ENCODE measurements around the gene KPRP. TPM values are rescaled to one million over a fixed set of nuclear protein-coding genes. Genes with fewer than 3 reads are reported as not detected.

The KPRP gene
- total and polyA plus RNA-seq, 2 experiments from 2014 or later, result not detected

- TF ChIP-seq ZNF462 (CRISPR knock-in tag; IDR thresholded peaks at IDR 0.05), result no peak
- TF ChIP-seq ZNF331 (CRISPR knock-in tag; IDR thresholded peaks at IDR 0.05; ENCODE audit: low read depth), result no peak
- no peak for TF ChIP-seq REST (IDR thresholded peaks at IDR 0.05; ENCODE audit: unreplicated experiment)
- no peak for TF ChIP-seq NANOG (IDR thresholded peaks at IDR 0.05; ENCODE audit: borderline replicate concordance)
Measured at GRCh38 chr1:152747831-152748230, 10.0 kb upstream of the KPRP start (continued).

GRCh38 chr1:152752225-152752624, 5.6 kb upstream of the KPRP start:
- Histone ChIP-seq H3K4me1 (ENCODE audit: insufficient read depth) (no peaks in the 10 kb centered on the region; the same call in 1 of the 2 replicates), H2AFZ (no peak overlapping the region), H3K27ac (ENCODE audit: low read depth) (no peak overlapping the region), H3F3A (replicated peaks; ENCODE audit: low read depth) (no peaks in the 10 kb centered on the region), H4K20me1 (replicated peaks; ENCODE audit: insufficient read depth) (no peaks in the 10 kb centered on the region; the same call in 1 of the 2 replicates), H3K36me3 (ENCODE audit: insufficient read depth) (no peaks in the 10 kb centered on the region), H3K9me2 (ENCODE audit: insufficient read depth) (0 out of 2 replicates have a peak, but pooled peaks cover 5% of the 10 kb centered on the region), H3K4me3 (no peak overlapping the region), H3K79me2 (replicated peaks; ENCODE audit: insufficient read depth) (no peaks in the 10 kb centered on the region), H3K4me2 (no peak overlapping the region), H3K27me3 (ENCODE audit: insufficient read depth) (no peaks in the 10 kb centered on the region)
- Mint-ChIP-seq H3K27ac (no peak overlapping the region), H3K9me3 (no peaks in the 10 kb centered on the region), H3K36me3 (ENCODE audit: low read depth) (no peaks in the 10 kb centered on the region), H3K4me1 (peaks cover 11% of the 10 kb centered on the region; the same call in 2 of the 3 replicates), H3K27me3 (ENCODE audit: insufficient read depth, low read depth, poor library complexity) (no peaks in the 10 kb centered on the region), H3K4me3 (no peak overlapping the region)
- no peak for ATAC-seq
- no peak for DNase-seq (ENCODE audit: low spot score)
- TF ChIP-seq ETS1 (IDR thresholded peaks at IDR 0.05) (no peak), ZNF331 (CRISPR knock-in tag; IDR thresholded peaks at IDR 0.05; ENCODE audit: low read depth) (no peak)

All from GM23338 (cell line).